HepG2 (cell line): ENCODE measurements around the gene SERPINE2.
A peak's percentile ranks its signal among the peaks of the same experiment; 100 is the strongest.

ENCODE experiments used
- CTCF ChIP-seq: sonication (generic); formaldehyde crosslinking; IDR thresholded peaks from 2 replicates; pipeline ENCODE4 v1.5.0; 2020; ENCODE audit warnings: mild to moderate bottlenecking, missing genetic modification reagents, moderate library complexity
- EP300 ChIP-seq, 3 experiments: sonication (generic) in 1 of 3; formaldehyde crosslinking in 1 of 3; IDR thresholded peaks; 2 replicates each; pipeline versions ENCODE4 v1.5.1 to v1.6.1; 2011 to 2020; ENCODE audit warnings: low read depth in 2 of 3, low read length in 2 of 3, borderline replicate concordance in 1 of 3, improper control_type of control experiment in 1 of 3, mild to moderate bottlenecking in 1 of 3, missing genetic modification reagents in 1 of 3, moderate library complexity in 1 of 3
- EZH2 ChIP-seq: conservative IDR thresholded peaks from 2 replicates; pipeline ENCODE4 v1.6.1; 2012; ENCODE audit warnings: mild to moderate bottlenecking, low read depth, low read length, moderate library complexity
- SIN3A ChIP-seq: IDR thresholded peaks from 2 replicates; pipeline ENCODE4 v1.6.1; 2011; ENCODE audit warnings: low read depth, mild to moderate bottlenecking, control low read depth, low read length, borderline replicate concordance
- TSC22D2 ChIP-seq: sonication (generic); formaldehyde crosslinking; IDR thresholded peaks from 2 replicates; pipeline ENCODE4 v1.5.1; 2020; ENCODE audit warnings: missing genetic modification reagents, mild to moderate bottlenecking, borderline replicate concordance
- ZNF407 ChIP-seq: sonication (generic); formaldehyde crosslinking; IDR thresholded peaks from one replicate; pipeline ENCODE4 v1.5.1; 2020; ENCODE audit warnings: mild to moderate bottlenecking, missing genetic modification reagents; ENCODE audit errors: not compliant biosample characterization
- ZNF781 ChIP-seq: sonication (generic); formaldehyde crosslinking; IDR thresholded peaks from 2 replicates; pipeline ENCODE4 v1.5.1; 2020; ENCODE audit warnings: borderline replicate concordance, mild to moderate bottlenecking, missing genetic modification reagents; ENCODE audit errors: not compliant biosample characterization

- TF ChIP-seq SIN3A: peak; percentile 99
- TF ChIP-seq CTCF (CRISPR knock-in tag): peak; percentile 44
- TF ChIP-seq EP300 (IDR thresholded peaks at IDR 0.05; ENCODE audit: low read depth in 2 of 2, low read length in 2 of 2): peak; percentile 72 to 83; a peak in 3 of 4 replicates
- TF ChIP-seq EP300 (CRISPR knock-in tag; IDR thresholded peaks at IDR 0.05; ENCODE audit: borderline replicate concordance): peak; percentile 77
- peak; percentile 98 for TF ChIP-seq ZNF781 (CRISPR knock-in tag)
- no peak for TF ChIP-seq EZH2
- TF ChIP-seq TSC22D2 (CRISPR knock-in tag): peak; percentile 92; the same call in 1 of the 2 replicates
- peak; percentile 99 for TF ChIP-seq ZNF407 (CRISPR knock-in tag)
These were observed 81.8 kb downstream of the SERPINE2 start, which contains the start of gene MRPL44 for GRCh38 chr2:223957092-223957851.
